Uterus (tissue), 2 donors: ENCODE data around the gene RNF126.
"Not testable (repeated sequence)": the region's sequence is repeated elsewhere in the genome, so short reads cannot be mapped to it uniquely, and the experiment has no call there.

ENCODE experiments used
- CTCF ChIP-seq, 4 experiments: fragments of 200-600 bp in 2 of 4; fragments of 450-650 bp in 2 of 4; sonication (generic) in 2 of 4; IDR thresholded peaks; one replicate each; pipeline ENCODE4 v1.5.1; 2016 to 2019; ENCODE audit warnings: antibody characterized with exemption in 4 of 4, mild to moderate bottlenecking in 2 of 4, moderate library complexity in 1 of 4
- POLR2A ChIP-seq, 2 donors: fragments of 450-650 bp; IDR thresholded peaks; one replicate each; pipeline ENCODE4 v1.6.1; 2016; ENCODE audit warnings: antibody characterized with exemption in 2 of 2, mild to moderate bottlenecking in 1 of 2, moderate library complexity in 1 of 2

GRCh38 chr19:629515-629914 is 33.5 kb downstream of the RNF126 start:
- TF ChIP-seq CTCF, POLR2A (IDR thresholded peaks at IDR 0.05): not testable (repeated sequence)
